Astrocyte (in vitro differentiated cells and primary cell): ENCODE results near the gene TMEM92. TPM values are rescaled to one million over a fixed set of nuclear protein-coding genes. Genes with fewer than 3 reads are reported as not detected.
A peak's percentile ranks its signal among the peaks of the same experiment; 100 is the strongest.

Experiments used
- DNase-seq: peaks from one replicate; pipeline ENCODE4 v3.0.0-alpha.2; 2010; ENCODE audit warnings: low read depth
- FAIRE-seq: peaks from 2 replicates; lab custom pipeline; 2011; peaks lifted over from hg19 to GRCh38; lab: Jason Lieb, UNC
- H2AFZ ChIP-seq: 2 replicates; pipeline ENCODE4 v1.6.0; 2012; ENCODE audit warnings: low read depth, low read length, inconsistent platforms
- H3K27ac ChIP-seq: 2 replicates; pipeline ENCODE4 v1.5.1; 2011; ENCODE audit warnings: low read depth, low read length, inconsistent platforms
- H3K27me3 ChIP-seq: 2 replicates; pipeline ENCODE4 v1.6.0; 2011; ENCODE audit warnings: low read length, inconsistent platforms; ENCODE audit not compliant: insufficient read depth
- H3K36me3 ChIP-seq: 2 replicates; pipeline ENCODE4 v1.5.1; 2011; ENCODE audit warnings: low read length, inconsistent platforms; ENCODE audit not compliant: insufficient read depth
- H3K4me1 ChIP-seq: 2 replicates; pipeline ENCODE4 v1.5.1; 2011; ENCODE audit warnings: low read length, inconsistent platforms; ENCODE audit not compliant: insufficient read depth
- H3K4me2 ChIP-seq: 2 replicates; pipeline ENCODE4 v1.6.0; 2012; ENCODE audit warnings: low read length, inconsistent platforms
- H3K4me3 ChIP-seq: 2 replicates; pipeline ENCODE4 v1.5.1; 2011; ENCODE audit warnings: low read depth, mild to moderate bottlenecking, low read length, inconsistent platforms; ENCODE audit not compliant: insufficient read depth
- H3K79me2 ChIP-seq: 2 replicates; pipeline ENCODE4 v1.6.0; 2012; ENCODE audit warnings: mild to moderate bottlenecking, low read length, inconsistent platforms; ENCODE audit not compliant: insufficient read depth
- H3K9ac ChIP-seq: 2 replicates; pipeline ENCODE4 v1.6.0; 2012; ENCODE audit warnings: mild to moderate bottlenecking, low read length, inconsistent platforms
- H3K9me3 ChIP-seq: 2 replicates; pipeline ENCODE4 v1.5.1; 2012; ENCODE audit warnings: low read depth, mild to moderate bottlenecking, low read length, inconsistent platforms; ENCODE audit not compliant: insufficient read depth
- H4K20me1 ChIP-seq: 2 replicates; pipeline ENCODE4 v1.6.0; 2012; ENCODE audit warnings: low read length, inconsistent platforms; ENCODE audit not compliant: insufficient read depth
- H3K27ac Mint-ChIP-seq: one replicate; pipeline ENCODE4 v1.8.0; 2021; ENCODE audit warnings: mild to moderate bottlenecking, mixed read lengths; ENCODE audit not compliant: unreplicated experiment
- H3K27me3 Mint-ChIP-seq: one replicate; pipeline ENCODE4 v1.8.0; 2021; ENCODE audit warnings: low read depth, mixed read lengths; ENCODE audit not compliant: unreplicated experiment
- H3K36me3 Mint-ChIP-seq: one replicate; pipeline ENCODE4 v1.8.0; 2021; ENCODE audit warnings: low read depth, mixed read lengths; ENCODE audit not compliant: unreplicated experiment
- H3K4me1 Mint-ChIP-seq: one replicate; pipeline ENCODE4 v1.8.0; 2021; ENCODE audit warnings: low read depth, mixed read lengths; ENCODE audit not compliant: unreplicated experiment
- H3K4me3 Mint-ChIP-seq: one replicate; pipeline ENCODE4 v1.8.0; 2021; ENCODE audit warnings: mild to moderate bottlenecking, moderate library complexity, mixed read lengths; ENCODE audit not compliant: unreplicated experiment
- H3K9me3 Mint-ChIP-seq: one replicate; pipeline ENCODE4 v1.8.0; 2021; ENCODE audit warnings: mild to moderate bottlenecking, mixed read lengths; ENCODE audit not compliant: unreplicated experiment
- CTCF ChIP-seq: IDR thresholded peaks from 2 replicates; pipeline ENCODE4 v1.5.1; 2011; ENCODE audit warnings: low read depth, mild to moderate bottlenecking, inconsistent platforms, low read length, moderate library complexity; ENCODE audit not compliant: insufficient read depth
- EZH2 ChIP-seq: IDR thresholded peaks from 2 replicates; pipeline ENCODE4 v1.6.1; 2012; ENCODE audit warnings: mild to moderate bottlenecking, low read length, inconsistent platforms; ENCODE audit not compliant: insufficient read depth
- total RNA-seq: library from RNA; stranded (reverse); gene quantifications from 2 replicates; pipeline ENCODE4 v1.2.1, GENCODE V29; 2021

The TMEM92 gene
- total RNA-seq, 1 donor from 2014 or later: 18.3 TPM

GRCh38 chr17:50240851-50241250, 33.4 kb upstream of the TMEM92 start:
- Histone ChIP-seq H3K9me3 (peaks cover 3% of the 10 kb centered on the region), H3K79me2 (no peaks in the 10 kb centered on the region), H3K27ac (no peak overlapping the region), H3K4me1 (no peaks in the 10 kb centered on the region), H3K9ac (no peak overlapping the region), H3K36me3 (no peaks in the 10 kb centered on the region), H3K27me3 (no peaks in the 10 kb centered on the region), H2AFZ (no peak overlapping the region), H3K4me2 (no peak overlapping the region), H3K4me3 (no peak overlapping the region), H4K20me1 (no peaks in the 10 kb centered on the region)
- H3K4me1 Mint-ChIP-seq: peaks cover 2% of the 10 kb centered on the region
- no peak overlapping the region for H3K27ac Mint-ChIP-seq
- H3K9me3 Mint-ChIP-seq: peaks cover 4% of the 10 kb centered on the region
- H3K27me3 Mint-ChIP-seq: no peaks in the 10 kb centered on the region
- TF ChIP-seq CTCF: no peak
- H3K4me3 Mint-ChIP-seq: peak overlapping the region; percentile 35
- peaks cover 3% of the 10 kb centered on the region for H3K36me3 Mint-ChIP-seq
- DNase-seq (peak; percentile 80), FAIRE-seq (peak; percentile 63)

- Mint-ChIP-seq H3K9me3 (peaks cover 4% of the 10 kb centered on the region), H3K27ac (no peak overlapping the region), H3K27me3 (no peaks in the 10 kb centered on the region), H3K36me3 (peaks cover 3% of the 10 kb centered on the region), H3K4me3 (no peak overlapping the region), H3K4me1 (peaks cover 2% of the 10 kb centered on the region)
- Histone ChIP-seq H3K4me1 (no peaks in the 10 kb centered on the region), H3K36me3 (no peaks in the 10 kb centered on the region), H3K79me2 (no peaks in the 10 kb centered on the region), H3K9ac (no peak overlapping the region), H2AFZ (no peak overlapping the region), H3K9me3 (peaks cover 3% of the 10 kb centered on the region), H3K27me3 (no peaks in the 10 kb centered on the region), H3K4me3 (no peak overlapping the region), H3K27ac (no peak overlapping the region), H4K20me1 (no peaks in the 10 kb centered on the region), H3K4me2 (no peak overlapping the region)
- TF ChIP-seq EZH2: no peak
- no peak for TF ChIP-seq CTCF
- no peak for DNase-seq
- no peak for FAIRE-seq
These were observed 32.8 kb upstream of the TMEM92 start for GRCh38 chr17:50241431-50241830.

- no peak for FAIRE-seq
- TF ChIP-seq EZH2 (no peak), CTCF (no peak)
These were observed 29.5 kb upstream of the TMEM92 start for GRCh38 chr17:50244771-50245170.

More at GRCh38 chr17:50244771-50245170, 29.5 kb upstream of the TMEM92 start:
- H3K4me3 Mint-ChIP-seq: no peak overlapping the region
- Histone ChIP-seq H2AFZ (no peak overlapping the region), H3K4me3 (no peak overlapping the region), H4K20me1 (no peaks in the 10 kb centered on the region), H3K27ac (no peak overlapping the region), H3K36me3 (no peaks in the 10 kb centered on the region), H3K4me1 (no peaks in the 10 kb centered on the region), H3K79me2 (no peaks in the 10 kb centered on the region), H3K4me2 (no peak overlapping the region), H3K27me3 (no peaks in the 10 kb centered on the region), H3K9ac (no peak overlapping the region), H3K9me3 (peaks cover 6% of the 10 kb centered on the region)
- no peak for DNase-seq
- no peak overlapping the region for H3K27ac Mint-ChIP-seq
- H3K4me1 Mint-ChIP-seq: peaks cover 2% of the 10 kb centered on the region
- H3K9me3 Mint-ChIP-seq: peaks cover 11% of the 10 kb centered on the region
- no peaks in the 10 kb centered on the region for H3K27me3 Mint-ChIP-seq
- H3K36me3 Mint-ChIP-seq: peaks cover 3% of the 10 kb centered on the region
